DOHH2 (cell line): ENCODE data around the gene PDE4A.

ENCODE experiments used
- EZH2phosphoT487 ChIP-seq: fragments of 200-600 bp; sonication (generic); IDR thresholded peaks from 2 replicates; pipeline ENCODE4 v1.6.1; 2017; ENCODE audit warnings: borderline replicate concordance, mild to moderate bottlenecking, antibody characterized with exemption, low read length, moderate library complexity, mixed read lengths
- TF ChIP-seq, protein P1 (sequence below): fragments of 200-600 bp; sonication (generic); IDR thresholded peaks from one replicate; pipeline ENCODE4 v1.5.1; 2014; ENCODE audit warnings: antibody characterized with exemption, mild to moderate bottlenecking, low read depth, low read length; ENCODE audit not compliant: poor library complexity, severe bottlenecking

DNA sequence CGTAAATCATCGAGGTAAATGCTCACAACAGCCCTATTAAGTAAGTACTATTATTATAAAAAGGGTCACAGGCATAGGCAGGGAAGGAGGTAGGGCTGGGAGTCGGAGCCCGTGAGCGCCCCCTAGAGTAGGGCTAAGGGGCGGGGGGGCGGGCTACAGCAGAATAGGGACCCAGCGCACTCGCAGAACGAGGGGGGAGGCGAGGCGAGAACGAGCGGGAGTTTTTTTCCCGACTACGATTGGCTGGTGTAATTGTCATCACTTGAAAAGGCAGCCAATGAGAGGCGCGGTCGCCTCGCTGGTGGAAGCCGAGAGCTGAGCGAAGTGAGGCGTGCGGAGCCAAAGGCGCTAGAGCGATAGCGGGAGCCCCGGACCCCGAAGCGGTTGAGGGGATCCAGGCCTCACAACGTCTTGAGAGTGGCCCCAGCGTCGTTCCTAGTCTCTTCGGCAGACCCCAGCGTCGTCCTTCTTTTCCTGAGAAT is 58.6 kb downstream of the PDE4A start:
- TF ChIP-seq, protein P1, sequence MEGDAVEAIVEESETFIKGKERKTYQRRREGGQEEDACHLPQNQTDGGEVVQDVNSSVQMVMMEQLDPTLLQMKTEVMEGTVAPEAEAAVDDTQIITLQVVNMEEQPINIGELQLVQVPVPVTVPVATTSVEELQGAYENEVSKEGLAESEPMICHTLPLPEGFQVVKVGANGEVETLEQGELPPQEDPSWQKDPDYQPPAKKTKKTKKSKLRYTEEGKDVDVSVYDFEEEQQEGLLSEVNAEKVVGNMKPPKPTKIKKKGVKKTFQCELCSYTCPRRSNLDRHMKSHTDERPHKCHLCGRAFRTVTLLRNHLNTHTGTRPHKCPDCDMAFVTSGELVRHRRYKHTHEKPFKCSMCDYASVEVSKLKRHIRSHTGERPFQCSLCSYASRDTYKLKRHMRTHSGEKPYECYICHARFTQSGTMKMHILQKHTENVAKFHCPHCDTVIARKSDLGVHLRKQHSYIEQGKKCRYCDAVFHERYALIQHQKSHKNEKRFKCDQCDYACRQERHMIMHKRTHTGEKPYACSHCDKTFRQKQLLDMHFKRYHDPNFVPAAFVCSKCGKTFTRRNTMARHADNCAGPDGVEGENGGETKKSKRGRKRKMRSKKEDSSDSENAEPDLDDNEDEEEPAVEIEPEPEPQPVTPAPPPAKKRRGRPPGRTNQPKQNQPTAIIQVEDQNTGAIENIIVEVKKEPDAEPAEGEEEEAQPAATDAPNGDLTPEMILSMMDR, result no peak
- TF ChIP-seq EZH2phosphoT487, result no peak
